ENCODE results near the gene SLC10A7.

Gene SLC10A7

DNA sequence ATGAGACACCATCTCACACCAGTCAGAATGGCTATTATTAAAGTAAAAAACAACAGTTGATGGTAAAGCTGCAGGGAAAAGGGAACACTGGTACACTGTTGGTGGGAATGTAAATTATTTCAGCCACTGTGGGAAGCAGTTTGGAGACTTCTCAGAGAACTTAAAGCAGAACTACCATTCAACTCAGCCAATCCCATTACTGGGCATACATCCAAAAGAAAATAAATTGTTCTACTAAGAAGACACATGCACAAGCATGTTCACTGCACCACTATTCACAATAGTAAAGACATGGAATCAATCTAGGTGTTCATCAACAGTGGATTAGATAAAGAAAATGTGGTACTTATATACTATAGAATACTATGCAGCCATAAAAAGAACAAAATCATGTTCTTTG is 172.4 kb downstream of the SLC10A7 start:
- DNase-seq (ENCODE audit: low read depth): no peak

DNA sequence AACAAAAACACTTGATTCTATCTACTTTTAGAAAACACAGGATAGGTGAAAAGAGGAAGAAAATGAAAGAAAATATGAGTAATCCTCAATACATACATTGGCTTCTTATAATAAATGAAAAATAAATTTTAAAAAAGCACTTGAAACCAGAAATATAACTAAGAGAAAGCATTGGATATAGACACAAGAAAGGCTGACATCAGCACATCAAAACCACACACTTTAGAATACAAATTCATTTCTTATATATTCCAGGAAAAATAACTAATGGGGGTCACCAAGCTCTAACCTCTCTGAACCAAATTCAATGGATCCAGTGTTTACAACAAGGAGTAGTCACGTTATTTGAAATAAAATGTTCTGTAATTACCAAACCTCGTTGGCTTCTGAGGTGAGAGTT is 173.9 kb downstream of the SLC10A7 start:
- DNase-seq (ENCODE audit: low read depth): no peak

- DNase-seq (ENCODE audit: low read depth): no peak
These were observed 175.5 kb downstream of the SLC10A7 start for GRCh38 chr4:146346276-146346675.

DNA sequence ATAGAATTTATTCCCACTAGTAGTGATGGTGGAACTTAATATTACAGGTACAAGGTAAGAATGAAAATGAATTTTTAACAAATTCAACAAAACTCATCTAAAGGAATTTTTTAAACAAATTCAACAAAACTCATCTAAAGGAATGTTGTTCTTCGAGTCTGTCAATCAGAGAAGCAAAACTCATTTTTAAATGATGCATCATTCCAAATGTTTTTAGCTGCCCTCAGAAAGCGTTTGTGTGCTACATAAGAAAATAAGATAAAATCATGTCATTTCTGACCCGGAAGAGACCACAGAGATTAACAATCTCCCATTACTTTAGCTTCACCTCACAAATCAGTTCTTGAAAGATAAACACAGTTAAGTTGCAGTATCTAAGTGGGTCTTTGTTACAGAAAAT is 178.0 kb downstream of the SLC10A7 start:
- DNase-seq (ENCODE audit: low read depth): no peak

DNA sequence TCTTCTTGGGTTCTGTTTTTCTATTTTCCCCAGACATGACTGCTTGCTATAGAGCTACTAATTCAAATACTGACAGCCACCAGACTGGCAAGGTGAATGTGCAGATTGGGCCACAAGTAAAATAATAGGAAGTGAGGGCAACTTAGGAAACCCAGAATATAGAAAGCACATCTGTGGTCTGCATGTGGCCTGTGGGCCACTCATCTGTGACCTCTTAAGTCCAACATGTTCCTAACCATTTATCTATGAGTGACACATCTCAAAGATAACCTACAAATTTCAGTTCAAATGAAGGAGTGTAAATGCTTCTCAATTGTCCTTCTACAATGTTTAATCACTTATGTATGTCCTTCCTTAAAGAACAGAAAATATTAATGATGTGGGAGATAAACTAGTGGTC is 178.5 kb downstream of the SLC10A7 start:
- no peak for DNase-seq (ENCODE audit: low read depth)

DNA sequence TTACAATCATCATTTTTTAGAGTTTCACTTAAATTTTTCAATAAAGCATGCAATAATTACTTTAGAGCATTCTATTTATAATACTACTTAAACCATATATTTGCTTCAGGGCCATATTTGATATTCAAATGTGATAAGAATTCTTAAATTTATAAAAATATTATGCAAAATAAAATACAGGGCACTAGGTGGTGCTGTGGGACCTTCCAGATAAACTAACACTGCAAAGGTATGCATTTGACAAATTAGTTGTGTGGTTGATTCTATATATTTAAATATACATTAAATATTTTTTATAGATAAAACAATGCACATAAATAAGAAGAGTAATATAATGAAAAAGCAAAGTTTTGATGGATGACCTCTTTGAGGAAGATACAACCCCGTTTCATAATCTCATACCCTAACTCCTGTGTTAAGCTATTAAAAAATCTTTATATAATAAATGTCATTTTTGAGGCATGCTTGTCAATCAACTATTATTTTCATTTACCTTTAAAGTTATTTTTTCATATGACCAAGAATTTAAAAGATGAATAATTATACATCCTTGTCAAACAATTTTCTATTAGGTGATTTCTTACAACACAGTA is 179.0 kb downstream of the SLC10A7 start:
- DNase-seq (ENCODE audit: low read depth): no peak

DNA sequence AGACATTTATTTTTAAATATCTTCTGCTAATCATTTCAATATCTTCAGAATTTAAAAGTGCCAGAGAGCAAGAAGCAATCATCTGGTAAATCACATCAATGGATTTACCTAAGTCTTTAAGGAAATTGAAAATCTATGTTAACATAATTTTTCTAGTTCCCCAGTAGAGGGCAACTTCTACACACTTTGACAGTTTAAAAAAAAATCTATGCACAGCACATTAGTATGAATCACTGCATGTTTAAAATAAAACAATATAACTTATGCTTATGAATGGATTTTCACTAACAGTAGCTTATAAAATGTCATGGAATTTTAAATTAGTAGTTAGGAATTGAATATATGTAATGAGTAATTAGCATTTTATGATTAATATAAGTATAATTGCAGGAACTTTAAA is 180.9 kb downstream of the SLC10A7 start:
- DNase-seq (ENCODE audit: low read depth): no peak

- DNase-seq (ENCODE audit: low read depth): no peak
These were observed 183.2 kb downstream of the SLC10A7 start for GRCh38 chr4:146338512-146338911.

GRCh38 chr4:146336410-146336807 is 185.3 kb downstream of the SLC10A7 start:
- no peak for DNase-seq (ENCODE audit: low read depth)

DNA sequence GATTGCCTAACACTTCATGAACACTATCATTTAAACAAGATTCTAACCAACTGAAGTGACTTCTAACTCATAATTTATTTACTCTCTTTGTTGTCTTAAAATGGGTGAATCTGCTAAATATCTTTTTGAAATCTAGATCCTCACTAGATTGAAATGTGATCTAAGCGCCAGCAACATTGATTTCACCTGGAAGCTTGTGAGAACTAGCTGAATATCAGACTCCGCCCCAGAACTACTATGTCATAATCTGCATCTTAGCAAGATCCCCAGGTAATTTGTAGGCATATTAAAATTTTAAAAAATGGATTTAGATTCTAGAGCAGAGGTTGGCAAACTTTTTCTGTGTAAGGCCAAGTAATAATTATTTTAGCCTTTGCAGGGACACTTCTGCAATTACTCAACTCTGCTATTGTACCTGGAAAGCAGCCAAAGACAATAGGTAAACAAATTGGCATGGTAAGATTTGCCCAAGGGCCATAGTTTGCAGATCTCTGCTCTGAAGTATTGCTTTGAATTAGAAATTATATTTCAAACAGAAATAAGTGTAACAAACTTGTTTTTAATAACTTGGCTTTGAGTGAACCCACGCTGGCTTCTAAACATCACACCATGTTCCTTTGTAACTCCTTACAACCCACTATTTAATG is 185.9 kb downstream of the SLC10A7 start:
- no peak for DNase-seq (ENCODE audit: low read depth)

DNA sequence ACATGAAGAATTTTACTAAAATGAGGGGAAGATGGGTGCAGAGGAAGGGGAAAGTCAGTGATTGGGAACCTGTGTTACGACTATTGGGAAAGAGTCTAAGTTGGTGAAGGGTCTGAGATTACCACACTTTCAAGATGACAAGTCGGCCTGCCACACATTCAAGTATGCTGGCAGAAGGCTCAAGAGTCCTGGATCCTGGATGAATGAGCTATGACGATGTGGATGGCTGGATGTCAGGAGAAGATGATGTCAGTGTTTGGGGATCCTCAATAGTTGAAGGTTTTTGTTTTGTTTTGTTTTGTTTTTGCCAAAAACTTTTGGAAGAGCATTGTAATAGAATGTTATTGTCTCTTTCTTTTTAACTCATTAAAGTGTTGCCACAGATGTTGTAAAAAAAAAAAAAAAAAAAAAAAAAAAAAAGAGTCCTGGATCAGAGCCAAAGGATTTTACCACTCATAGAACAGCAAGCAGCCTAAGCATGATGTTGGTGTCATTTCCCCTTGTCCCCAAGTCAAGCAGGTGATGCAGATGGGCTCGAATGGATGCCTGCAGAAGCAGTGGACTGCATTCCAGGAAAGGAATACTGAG is 186.8 kb downstream of the SLC10A7 start:
- DNase-seq (ENCODE audit: low read depth): no peak

- DNase-seq (ENCODE audit: low read depth): no peak
These were observed 187.9 kb downstream of the SLC10A7 start for GRCh38 chr4:146333895-146334262.

DNA sequence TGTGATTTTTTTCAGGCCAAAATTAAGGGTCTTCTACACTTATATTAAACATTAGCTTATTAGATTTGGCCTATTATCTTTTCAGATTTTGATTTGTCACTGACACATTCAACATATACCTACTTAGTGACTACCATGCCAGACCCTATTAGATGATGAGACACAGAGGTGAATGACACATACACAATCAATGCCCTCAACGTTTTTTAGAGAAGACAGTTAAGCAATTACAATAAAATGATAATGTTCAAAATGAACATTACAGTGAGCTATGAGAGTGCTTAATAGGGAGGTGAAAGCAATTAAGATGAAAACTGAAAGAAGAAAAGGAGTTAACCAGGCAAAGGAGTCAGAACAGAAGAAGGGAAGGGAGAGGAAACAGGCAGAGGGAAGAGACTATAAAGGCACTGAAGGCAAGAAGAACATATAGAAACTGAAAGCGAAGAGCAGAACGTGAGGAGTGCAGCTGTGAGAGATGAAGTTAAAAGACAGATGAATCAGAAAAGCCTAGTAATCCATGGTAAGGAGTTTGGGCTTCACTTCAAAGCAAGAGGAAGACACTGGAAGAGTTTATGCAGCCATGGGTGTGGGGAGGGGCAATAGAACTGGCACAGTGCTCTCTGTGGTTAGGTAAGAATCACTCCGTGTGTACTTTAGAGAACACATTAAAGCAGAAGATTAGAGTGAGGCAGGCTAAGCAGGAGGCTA is 188.4 kb downstream of the SLC10A7 start:
- DNase-seq (ENCODE audit: low read depth): peak; percentile 61

DNA sequence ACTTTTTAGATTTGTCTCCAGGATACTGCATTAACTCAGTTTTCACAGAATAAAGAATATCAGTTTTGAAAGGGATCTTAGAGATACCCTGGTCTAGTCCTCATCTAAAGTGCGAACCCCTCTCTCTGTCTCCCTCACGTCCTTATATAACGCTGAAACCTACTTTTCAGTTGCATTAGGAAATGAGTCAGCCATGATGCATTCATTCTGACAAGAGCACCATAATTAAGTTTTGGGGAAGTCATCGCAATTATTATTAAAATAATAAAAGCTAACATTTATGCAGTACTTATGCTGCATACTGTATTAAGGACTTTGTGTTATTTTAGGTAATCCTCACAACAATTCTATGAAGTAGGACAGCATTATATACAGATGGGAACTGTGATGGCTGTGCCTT is 191.3 kb downstream of the SLC10A7 start:
- no peak for DNase-seq (ENCODE audit: low read depth)

- no peak for DNase-seq (ENCODE audit: low read depth)
These were observed 192.6 kb downstream of the SLC10A7 start for GRCh38 chr4:146329050-146329716.

- DNase-seq (ENCODE audit: low read depth): no peak
These were observed 193.7 kb downstream of the SLC10A7 start for GRCh38 chr4:146327859-146328650.

DNA sequence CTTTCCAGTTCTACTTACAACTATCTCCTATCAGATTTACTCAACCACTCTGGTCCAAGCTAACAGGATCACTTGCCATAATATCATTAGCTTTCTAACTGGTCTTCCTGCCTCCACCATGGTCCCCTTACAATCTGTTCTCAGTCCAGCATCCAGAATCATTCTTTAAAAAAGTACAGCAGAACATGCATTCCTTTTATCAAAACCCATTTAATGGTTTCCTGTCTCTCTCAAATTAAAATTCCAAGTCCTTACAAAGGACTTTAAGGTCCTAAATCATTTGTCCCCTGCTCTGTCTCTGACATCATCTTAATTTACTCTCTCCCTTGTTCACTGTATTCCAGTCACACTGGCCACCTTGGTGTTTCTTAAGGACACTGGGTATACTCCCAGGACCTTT is 202.8 kb downstream of the SLC10A7 start:
- DNase-seq (ENCODE audit: low read depth): no peak

GRCh38 chr4:146317783-146318182 is 204.0 kb downstream of the SLC10A7 start:
- DNase-seq (ENCODE audit: low read depth): no peak

- DNase-seq (ENCODE audit: low read depth): no peak
These were observed 206.6 kb downstream of the SLC10A7 start for GRCh38 chr4:146315184-146315583.

DNA sequence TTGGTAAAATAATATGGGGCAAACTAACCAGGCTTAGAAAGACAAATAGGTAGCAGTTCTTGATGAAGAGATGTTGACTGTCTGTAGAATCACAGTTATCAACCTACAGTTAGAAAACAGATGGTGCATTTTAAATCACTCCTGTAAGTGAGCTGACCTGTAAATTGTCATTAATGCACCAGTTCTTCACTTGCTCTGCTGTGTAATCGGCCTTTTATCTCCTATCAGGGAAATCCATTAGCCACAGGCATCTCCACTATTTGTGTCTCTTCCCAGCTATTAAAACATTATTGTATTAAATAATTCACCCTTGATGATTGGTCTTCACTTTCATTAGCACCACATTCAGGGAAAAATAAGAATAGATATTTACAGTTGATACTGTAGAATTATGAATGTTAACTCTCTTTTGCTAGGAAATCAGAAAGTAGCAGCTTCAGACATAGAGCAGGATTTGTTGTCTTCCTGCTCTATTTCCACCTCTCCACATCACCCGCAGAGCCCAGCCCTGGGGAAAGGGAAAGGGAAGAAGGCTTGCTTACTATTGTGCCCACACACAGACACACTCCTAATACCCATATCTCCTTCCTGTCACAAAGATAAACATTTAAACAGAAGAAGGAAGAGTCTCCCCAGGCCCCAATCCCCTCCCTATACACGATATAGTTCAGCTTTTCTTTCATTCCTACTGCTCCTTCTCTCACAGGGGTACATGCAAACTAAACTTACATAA is 210.3 kb downstream of the SLC10A7 start:
- no peak for DNase-seq (ENCODE audit: low read depth)

DNA sequence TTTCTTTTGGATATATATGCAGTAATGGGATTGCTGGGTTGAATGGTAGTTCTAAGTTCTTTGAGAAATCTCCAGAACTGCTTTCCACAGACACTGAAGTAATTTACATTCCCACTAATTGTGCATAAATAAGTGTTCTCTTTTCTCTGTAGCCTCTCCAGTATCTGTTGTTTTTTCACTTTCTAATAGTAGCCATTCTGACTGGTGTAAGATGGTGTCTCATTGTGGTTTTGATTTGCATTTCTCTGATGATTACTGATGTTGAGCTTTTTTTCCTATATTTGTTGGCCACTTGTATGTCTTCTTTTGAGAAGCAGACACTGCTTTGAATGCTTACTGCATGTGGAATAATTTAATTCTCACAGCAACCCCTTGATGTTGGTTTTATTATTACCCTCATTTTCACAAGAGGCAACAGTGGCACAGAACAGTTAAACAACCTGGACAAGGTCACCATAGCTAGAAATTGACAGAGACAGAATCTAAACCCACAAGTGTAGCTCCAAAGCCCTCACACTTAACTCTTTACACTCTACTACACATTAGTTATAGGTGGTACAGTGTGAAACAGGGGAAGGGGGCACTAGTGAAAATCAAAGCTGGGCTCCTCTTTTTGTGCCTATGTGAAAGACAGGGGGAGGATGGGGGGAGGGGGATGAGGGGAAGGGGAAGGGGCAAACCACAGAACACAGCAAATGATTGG is 211.3 kb downstream of the SLC10A7 start:
- DNase-seq (ENCODE audit: low read depth): no peak

All from GM04504 (cell line).